Upper lobe of left lung (tissue), 6 donors: ENCODE results near the gene SLC15A1. TPM values are rescaled to one million over a fixed set of nuclear protein-coding genes. Genes with fewer than 3 reads are reported as not detected.

Experiments
- ATAC-seq, 2 donors: fragments of 200-7000 bp; cut with Tn5 transposase; one replicate each; pipeline ENCODE4 v1.9.1; 2022; ENCODE audit warnings: mild to moderate bottlenecking in 2 of 2, moderate library complexity in 2 of 2; ENCODE audit not compliant: low FRiP score in 2 of 2
- DNase-seq, 2 donors: peaks; one replicate each; pipeline ENCODE4 v3.0.0-alpha.2; 2019 to 2020
- H3K27ac ChIP-seq, 4 donors: fragments of 200-600 bp; sonication (generic); one replicate each; pipeline ENCODE4 v1.5.1; 2016 to 2019
- H3K27me3 ChIP-seq, 4 donors: fragments of 200-600 bp; sonication (generic); one replicate each; pipeline ENCODE4 v1.5.1; 2017 to 2019
- H3K36me3 ChIP-seq, 4 donors: fragments of 200-600 bp; sonication (generic); one replicate each; pipeline ENCODE4 v1.5.1; 2016 to 2019
- H3K4me1 ChIP-seq, 4 donors: fragments of 200-600 bp; sonication (generic); one replicate each; pipeline ENCODE4 v1.5.1; 2018 to 2019
- H3K4me3 ChIP-seq, 4 donors: fragments of 200-600 bp; sonication (generic); one replicate each; pipeline ENCODE4 v1.5.1; 2017 to 2019; ENCODE audit warnings: mild to moderate bottlenecking in 2 of 4, moderate library complexity in 1 of 4
- H3K9me3 ChIP-seq, 4 donors: fragments of 200-600 bp; sonication (generic); one replicate each; pipeline ENCODE4 v1.5.1; 2018 to 2019
- EP300 ChIP-seq, 4 donors: sonication (generic); formaldehyde crosslinking; IDR thresholded peaks; one replicate each; pipeline ENCODE4 v1.5.1; 2017; ENCODE audit warnings: antibody characterized with exemption in 4 of 4, control low read depth in 2 of 4
- POLR2A ChIP-seq, 4 donors: fragments of 450-650 bp; IDR thresholded peaks; one replicate each; pipeline ENCODE4 v1.5.1; 2016 to 2017; ENCODE audit warnings: antibody characterized with exemption in 4 of 4, mild to moderate bottlenecking in 2 of 4
- POLR2AphosphoS5 ChIP-seq, 2 donors: sonication (generic); formaldehyde crosslinking; IDR thresholded peaks; one replicate each; pipeline ENCODE4 v1.5.1; 2017; ENCODE audit warnings: antibody characterized with exemption in 2 of 2
- WGBS, 2 donors: methylation state at CpG; one replicate each; pipeline ENCODE4 v1.1.5; 2017 to 2018; 5-methylcytosine and 5-hydroxymethylcytosine counted together
- total RNA-seq, 6 donors: library from RNA; depleted of rRNA in 4 of 6; stranded (reverse); fragments of >200 nt in 4 of 6; gene quantifications; one replicate each; pipeline versions ENCODE4 v1.1.0 to v1.2.1, GENCODE V29; 2016 to 2021
- TF ChIP-seq, protein P1 (sequence below), 6 experiments: fragments of 450-650 bp in 4 of 6; fragments of 200-600 bp in 2 of 6; sonication (generic) in 2 of 6; IDR thresholded peaks; one replicate each; pipeline ENCODE4 v1.5.1; 2016 to 2019; ENCODE audit warnings: antibody characterized with exemption in 6 of 6
- donor health status: DM: no; HTN: no; CAD: no; lungs with moderate emphysema.
- donor health status: DM: no; HTN: yes; CAD: no; lungs with severe emphysema.

SLC15A1 gene
- total RNA-seq, 6 donors from 2014 or later, result 0.07 to 0.23 (median 0.15) TPM; not detected in 3

DNA sequence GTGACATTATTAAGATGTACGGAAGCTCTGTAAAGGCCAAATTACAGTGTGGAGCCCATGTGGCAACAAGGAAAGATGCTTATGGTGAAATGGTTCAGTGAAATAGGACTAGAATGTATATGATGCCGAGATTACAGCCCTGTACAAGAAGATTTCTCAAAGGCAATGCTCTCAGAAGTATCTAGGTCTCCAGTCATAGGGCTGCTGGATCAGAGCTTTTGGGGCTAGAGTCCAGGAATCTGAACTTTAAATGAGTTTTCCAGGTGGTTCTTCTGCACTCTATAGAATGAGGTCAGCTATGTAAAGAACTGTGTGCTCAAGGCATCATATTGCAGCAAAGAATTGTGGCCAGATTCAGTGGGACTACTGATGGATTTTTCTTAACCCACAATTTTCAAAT, 100.2 kb downstream of the SLC15A1 start:
- Histone ChIP-seq H3K27me3 (no peaks in the 10 kb centered on the region), H3K27ac (no peak overlapping the region), H3K36me3 (no peaks in the 10 kb centered on the region), H3K4me3 (no peak overlapping the region), H3K9me3 (no peaks in the 10 kb centered on the region), H3K4me1 (peaks cover 0 to 6% (median 2%) of the 10 kb centered on the region in 4 donors)
- DNase-seq (no peak), ATAC-seq (no peak)
- no peak for TF ChIP-seq EP300 (IDR thresholded peaks at IDR 0.05)
- no peak for TF ChIP-seq POLR2A (IDR thresholded peaks at IDR 0.05)
- TF ChIP-seq, protein P1, sequence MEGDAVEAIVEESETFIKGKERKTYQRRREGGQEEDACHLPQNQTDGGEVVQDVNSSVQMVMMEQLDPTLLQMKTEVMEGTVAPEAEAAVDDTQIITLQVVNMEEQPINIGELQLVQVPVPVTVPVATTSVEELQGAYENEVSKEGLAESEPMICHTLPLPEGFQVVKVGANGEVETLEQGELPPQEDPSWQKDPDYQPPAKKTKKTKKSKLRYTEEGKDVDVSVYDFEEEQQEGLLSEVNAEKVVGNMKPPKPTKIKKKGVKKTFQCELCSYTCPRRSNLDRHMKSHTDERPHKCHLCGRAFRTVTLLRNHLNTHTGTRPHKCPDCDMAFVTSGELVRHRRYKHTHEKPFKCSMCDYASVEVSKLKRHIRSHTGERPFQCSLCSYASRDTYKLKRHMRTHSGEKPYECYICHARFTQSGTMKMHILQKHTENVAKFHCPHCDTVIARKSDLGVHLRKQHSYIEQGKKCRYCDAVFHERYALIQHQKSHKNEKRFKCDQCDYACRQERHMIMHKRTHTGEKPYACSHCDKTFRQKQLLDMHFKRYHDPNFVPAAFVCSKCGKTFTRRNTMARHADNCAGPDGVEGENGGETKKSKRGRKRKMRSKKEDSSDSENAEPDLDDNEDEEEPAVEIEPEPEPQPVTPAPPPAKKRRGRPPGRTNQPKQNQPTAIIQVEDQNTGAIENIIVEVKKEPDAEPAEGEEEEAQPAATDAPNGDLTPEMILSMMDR (IDR thresholded peaks at IDR 0.05), result no peak
- no peak for TF ChIP-seq POLR2AphosphoS5 (IDR thresholded peaks at IDR 0.05)
- WGBS, 2 donors, result 42 to 79% methylated on average over 2 of the region's 2 CpGs

DNA sequence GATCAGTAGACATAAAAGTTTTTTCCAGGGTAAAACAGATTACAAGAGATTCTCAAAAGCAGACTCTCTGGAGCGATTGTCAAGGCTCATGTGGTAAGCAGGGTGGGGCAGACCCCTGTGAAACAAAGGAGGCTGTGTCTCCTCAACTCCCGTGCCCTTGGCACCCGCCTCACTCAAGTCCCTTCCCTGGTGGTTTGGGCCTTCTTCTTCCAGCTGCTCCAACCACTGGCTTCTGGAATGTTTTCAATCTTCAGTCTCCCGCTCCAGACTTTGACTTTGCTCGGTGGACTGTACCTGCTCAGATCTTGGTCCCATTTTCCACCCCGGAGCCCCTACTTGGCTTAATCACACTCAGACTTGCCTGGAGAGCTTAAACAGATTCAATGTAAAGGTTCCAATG, 100.7 kb downstream of the SLC15A1 start:
- WGBS, 2 donors, result 80 to 89% methylated on average over 6 of the region's 6 CpGs
- no peak for ATAC-seq
- Histone ChIP-seq H3K27ac (no peak overlapping the region), H3K27me3 (no peaks in the 10 kb centered on the region), H3K4me3 (no peak overlapping the region), H3K4me1 (peaks cover 0 to 6% (median 2%) of the 10 kb centered on the region in 4 donors), H3K9me3 (no peaks in the 10 kb centered on the region), H3K36me3 (no peaks in the 10 kb centered on the region)
- TF ChIP-seq EP300 (IDR thresholded peaks at IDR 0.05), result no peak
- no peak for TF ChIP-seq POLR2AphosphoS5 (IDR thresholded peaks at IDR 0.05)
- TF ChIP-seq, protein P1 (IDR thresholded peaks at IDR 0.05), result no peak
- TF ChIP-seq POLR2A (IDR thresholded peaks at IDR 0.05), result no peak
- DNase-seq, result no peak

DNA sequence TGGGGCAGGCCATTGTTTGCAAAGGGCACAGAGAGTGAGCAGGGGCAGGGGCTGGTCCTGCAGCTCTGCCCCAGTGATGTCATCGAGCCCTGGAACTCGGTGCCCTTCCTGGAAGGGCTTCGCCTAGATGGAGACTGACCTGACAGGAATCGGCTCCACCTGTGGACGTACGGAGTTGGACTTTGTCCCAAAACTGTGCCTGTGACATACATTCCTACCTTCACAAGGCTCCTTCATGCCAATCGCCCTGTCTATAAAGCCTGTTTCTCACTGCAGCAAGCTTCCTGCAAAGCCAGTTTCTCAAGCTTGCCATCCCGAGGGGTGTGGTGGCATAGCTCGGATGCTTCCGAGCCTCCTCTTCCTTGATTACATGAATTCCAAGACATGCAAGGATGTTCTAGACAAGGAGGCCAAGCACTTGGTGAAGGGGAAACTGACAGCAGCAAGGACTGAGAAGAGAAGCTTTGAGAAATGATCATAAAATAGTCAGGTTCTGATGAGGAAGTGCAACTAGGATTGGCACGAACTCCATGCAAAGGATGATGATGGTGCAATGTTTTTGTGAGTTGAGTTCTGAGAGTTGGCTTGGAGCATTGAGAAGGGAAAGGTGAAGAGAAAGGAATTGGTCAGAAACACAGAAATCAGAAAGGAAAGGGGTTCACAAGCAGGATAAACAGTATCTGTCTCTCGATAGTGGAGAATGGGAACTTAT, 101.9 kb downstream of the SLC15A1 start:
- Histone ChIP-seq H3K36me3 (no peaks in the 10 kb centered on the region), H3K4me3 (no peak overlapping the region), H3K4me1 (peaks cover 0 to 6% (median 2%) of the 10 kb centered on the region in 4 donors), H3K9me3 (no peaks in the 10 kb centered on the region), H3K27me3 (no peaks in the 10 kb centered on the region), H3K27ac (no peak overlapping the region)
- peak in 1 of 2 donors; percentile 59 for ATAC-seq
- TF ChIP-seq POLR2AphosphoS5 (IDR thresholded peaks at IDR 0.05) (no peak), EP300 (IDR thresholded peaks at IDR 0.05) (no peak), POLR2A (IDR thresholded peaks at IDR 0.05) (no peak)
- TF ChIP-seq, protein P1 (IDR thresholded peaks at IDR 0.05), result no peak
- WGBS, 2 donors, result 70 to 72% methylated on average over 10 to 12 of the region's 12 CpGs
- DNase-seq, result peak in 1 of 2 donors; percentile 60

DNA sequence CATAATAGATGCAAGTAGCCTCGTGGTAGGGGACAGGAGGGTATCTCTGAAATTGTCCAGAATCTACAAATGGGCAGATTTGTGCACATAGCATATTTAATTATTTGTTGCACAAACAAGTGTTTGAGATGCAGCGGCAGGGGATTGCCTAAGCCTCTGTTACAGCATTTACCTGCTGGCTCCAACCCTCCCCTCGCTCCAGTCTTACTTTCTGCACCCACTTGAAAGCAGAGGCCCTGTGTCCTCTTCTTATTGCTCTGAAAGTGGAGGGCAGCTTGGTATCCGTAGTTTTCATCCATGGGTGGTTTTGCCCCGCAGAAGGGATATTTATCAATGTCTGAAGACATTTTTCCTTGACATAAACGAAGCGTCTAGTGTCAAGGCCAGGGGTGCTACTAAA, 102.6 kb downstream of the SLC15A1 start:
- H3K4me1 ChIP-seq, result peaks cover 0 to 6% (median 2%) of the 10 kb centered on the region in 4 donors
- DNase-seq (no peak), ATAC-seq (no peak)
- H3K27me3 ChIP-seq, result no peaks in the 10 kb centered on the region
- H3K4me3 ChIP-seq, result no peak overlapping the region
- H3K36me3 ChIP-seq, result no peaks in the 10 kb centered on the region
- no peak overlapping the region for H3K27ac ChIP-seq
- WGBS, 2 donors, result 80 to 86% methylated on average over 7 of the region's 7 CpGs
- no peaks in the 10 kb centered on the region for H3K9me3 ChIP-seq
- TF ChIP-seq POLR2AphosphoS5 (IDR thresholded peaks at IDR 0.05) (no peak), EP300 (IDR thresholded peaks at IDR 0.05) (no peak), POLR2A (IDR thresholded peaks at IDR 0.05) (no peak)
- TF ChIP-seq, protein P1 (IDR thresholded peaks at IDR 0.05), result no peak

DNA sequence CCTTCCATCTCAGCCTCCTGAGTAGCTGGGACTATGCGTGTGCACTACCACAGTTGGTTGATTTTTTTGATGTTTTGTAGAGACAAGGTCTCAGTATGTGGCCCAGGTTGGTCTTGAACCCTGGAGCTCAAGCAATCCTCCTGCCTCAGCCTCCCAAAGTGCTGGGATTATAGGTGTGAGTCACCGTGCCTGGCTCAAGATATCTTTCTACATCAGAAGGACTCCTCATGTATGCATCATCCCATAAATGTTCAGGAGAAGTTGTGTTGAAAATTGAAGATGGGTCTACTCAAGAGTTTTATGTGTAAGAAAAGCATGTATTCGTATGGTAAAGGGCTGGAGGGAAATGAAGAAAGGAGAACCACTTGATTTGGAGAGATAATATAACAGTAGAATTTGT, 103.8 kb downstream of the SLC15A1 start:
- no peaks in the 10 kb centered on the region for H3K9me3 ChIP-seq
- 87 to 97% methylated on average over 3 of the region's 3 CpGs for WGBS, 2 donors
- DNase-seq (no peak), ATAC-seq (no peak)
- no peak overlapping the region for H3K4me3 ChIP-seq
- TF ChIP-seq POLR2AphosphoS5 (IDR thresholded peaks at IDR 0.05) (no peak), EP300 (IDR thresholded peaks at IDR 0.05) (no peak), POLR2A (IDR thresholded peaks at IDR 0.05) (no peak)
- TF ChIP-seq, protein P1 (IDR thresholded peaks at IDR 0.05), result no peak
- no peaks in the 10 kb centered on the region for H3K36me3 ChIP-seq
- H3K27me3 ChIP-seq, result no peaks in the 10 kb centered on the region
- no peak overlapping the region for H3K27ac ChIP-seq
- peaks cover 0 to 6% (median 2%) of the 10 kb centered on the region in 4 donors for H3K4me1 ChIP-seq
